Natural killer cell (primary cell): ENCODE data around the gene ATF4. TPM values are rescaled to one million over a fixed set of nuclear protein-coding genes. Genes with fewer than 3 reads are reported as not detected.

Experiments used
- ATAC-seq, 3 donors: fragments of 150-1000 bp in 2 of 3; fragments of 200-7000 bp in 1 of 3; cut with Tn5 transposase; 1 replicate in 1 of 3; 2 replicates in 2 of 3; pipeline ENCODE4 v1.10.0; 2021; ENCODE audit warnings: mild to moderate bottlenecking in 2 of 3, moderate library complexity in 2 of 3
- DNase-seq, 2 donors: peaks; one replicate each; pipeline versions ENCODE4 v3.0.0 to v3.0.0-alpha.2; 2013 to 2021; ENCODE audit warnings: mixed read lengths in 1 of 2
- H3K27ac ChIP-seq: one replicate; pipeline ENCODE4 v1.5.1; 2013; ENCODE audit warnings: mild to moderate bottlenecking, low read length
- H3K27me3 ChIP-seq: one replicate; pipeline ENCODE4 v1.6.1; 2013; ENCODE audit warnings: low read length; ENCODE audit not compliant: control insufficient read depth, insufficient read depth
- H3K36me3 ChIP-seq: one replicate; pipeline ENCODE4 v1.6.1; 2013; ENCODE audit warnings: low read length; ENCODE audit not compliant: control insufficient read depth, insufficient read depth
- H3K4me1 ChIP-seq: one replicate; pipeline ENCODE4 v1.6.1; 2013; ENCODE audit warnings: low read length; ENCODE audit not compliant: control insufficient read depth, insufficient read depth
- H3K4me3 ChIP-seq: one replicate; pipeline ENCODE4 v1.5.1; 2013; ENCODE audit warnings: low read length
- H3K9me3 ChIP-seq: one replicate; pipeline ENCODE4 v1.6.1; 2013; ENCODE audit warnings: low read length; ENCODE audit not compliant: control insufficient read depth, insufficient read depth
- H3K27ac Mint-ChIP-seq, 2 donors: one replicate each; pipeline ENCODE4 v1.8.0; 2022; ENCODE audit warnings: mild to moderate bottlenecking in 2 of 2, mixed read lengths in 2 of 2, moderate library complexity in 1 of 2
- H3K27me3 Mint-ChIP-seq, 2 donors: one replicate each; pipeline ENCODE4 v1.8.0; 2022; ENCODE audit warnings: low read depth in 2 of 2, mixed read lengths in 2 of 2
- H3K36me3 Mint-ChIP-seq: one replicate; pipeline ENCODE4 v1.8.0; 2022; ENCODE audit warnings: mixed read lengths
- H3K4me1 Mint-ChIP-seq, 2 donors: one replicate each; pipeline ENCODE4 v1.8.0; 2022; ENCODE audit warnings: mixed read lengths in 2 of 2
- H3K4me3 Mint-ChIP-seq: one replicate; pipeline ENCODE4 v1.8.0; 2022; ENCODE audit warnings: mild to moderate bottlenecking, moderate library complexity, mixed read lengths
- H3K9me3 Mint-ChIP-seq, 2 donors: one replicate each; pipeline ENCODE4 v1.8.0; 2022; ENCODE audit warnings: mixed read lengths in 2 of 2
- WGBS: methylation state at CpG from one replicate; pipeline ENCODE4 v1.1.7; 2013; ENCODE audit warnings: missing lambda C conversion rate; ENCODE audit not compliant: insufficient coverage; 5-methylcytosine and 5-hydroxymethylcytosine counted together
- intact Hi-C: fragments of 100-400 bp; cut with micrococcal nuclease; formaldehyde crosslinking; loops from one replicate; pipeline ENCODE4 v1.14.2; 2022
- total RNA-seq, 4 donors: library from RNA; stranded (reverse); fragments of 120-200 nt in 1 of 4; gene quantifications; one replicate each; pipeline versions ENCODE4 v1.2.3 to v1.2.4, GENCODE V29; 2013 to 2022
- TF ChIP-seq, protein P1 (sequence below): fragments of 200-600 bp; IDR thresholded peaks from one replicate; pipeline ENCODE4 v1.8.0; 2022; ENCODE audit warnings: antibody characterized with exemption

The ATF4 gene
- total RNA-seq, 3 donors from 2014 or later (not counting 1 experiment from before 2014, with no cell fraction given), result 235 to 242 (median 238) TPM

DNA sequence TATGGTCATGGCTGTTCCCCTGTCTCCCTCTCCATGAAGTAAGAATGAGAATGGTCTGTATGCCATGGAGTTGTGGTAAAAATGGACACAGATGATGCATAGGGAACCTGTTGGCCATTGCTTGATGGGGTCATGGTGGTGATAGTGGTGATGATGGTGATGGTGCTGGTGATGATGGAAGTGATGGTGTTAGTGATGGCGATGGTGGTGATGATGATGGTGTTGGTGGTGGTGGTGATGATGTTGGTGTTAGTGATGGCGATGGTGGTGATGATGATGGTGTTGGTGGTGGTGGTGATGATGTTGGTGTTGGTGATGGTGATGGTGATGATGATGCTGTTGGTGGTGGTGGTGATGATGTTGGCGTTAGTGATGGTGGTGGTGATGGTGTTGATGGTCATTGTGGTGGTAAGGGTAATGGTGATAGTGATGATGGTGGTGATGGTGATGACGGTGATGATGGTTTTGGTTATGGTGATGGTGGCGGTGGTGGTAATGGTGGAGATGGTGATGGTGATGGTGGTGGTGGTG lies 45.1 kb downstream of the ATF4 start:
- Mint-ChIP-seq H3K9me3 (peaks cover 7% of the 10 kb centered on the region in 2 donors), H3K4me3 (no peak overlapping the region), H3K4me1 (peaks cover 0 to 25% of the 10 kb centered on the region in 2 donors), H3K27me3 (peaks cover 0 to 7% of the 10 kb centered on the region in 2 donors), H3K36me3 (no peaks in the 10 kb centered on the region), H3K27ac (peak overlapping the region in 1 of 2 donors; percentile 61)
- no peak overlapping the region for H3K27ac ChIP-seq
- WGBS, result 90% methylated on average over 5 of the region's 5 CpGs
- intact Hi-C loops, result no loop called here
- H3K4me3 ChIP-seq, result no peak overlapping the region
- no peaks in the 10 kb centered on the region for H3K27me3 ChIP-seq
- ATAC-seq, result peak in 1 of 3 donors; percentile 22
- H3K9me3 ChIP-seq, result no peaks in the 10 kb centered on the region
- no peak for DNase-seq
- peaks cover 15% of the 10 kb centered on the region for H3K4me1 ChIP-seq
- H3K36me3 ChIP-seq, result no peaks in the 10 kb centered on the region
- TF ChIP-seq, protein P1, sequence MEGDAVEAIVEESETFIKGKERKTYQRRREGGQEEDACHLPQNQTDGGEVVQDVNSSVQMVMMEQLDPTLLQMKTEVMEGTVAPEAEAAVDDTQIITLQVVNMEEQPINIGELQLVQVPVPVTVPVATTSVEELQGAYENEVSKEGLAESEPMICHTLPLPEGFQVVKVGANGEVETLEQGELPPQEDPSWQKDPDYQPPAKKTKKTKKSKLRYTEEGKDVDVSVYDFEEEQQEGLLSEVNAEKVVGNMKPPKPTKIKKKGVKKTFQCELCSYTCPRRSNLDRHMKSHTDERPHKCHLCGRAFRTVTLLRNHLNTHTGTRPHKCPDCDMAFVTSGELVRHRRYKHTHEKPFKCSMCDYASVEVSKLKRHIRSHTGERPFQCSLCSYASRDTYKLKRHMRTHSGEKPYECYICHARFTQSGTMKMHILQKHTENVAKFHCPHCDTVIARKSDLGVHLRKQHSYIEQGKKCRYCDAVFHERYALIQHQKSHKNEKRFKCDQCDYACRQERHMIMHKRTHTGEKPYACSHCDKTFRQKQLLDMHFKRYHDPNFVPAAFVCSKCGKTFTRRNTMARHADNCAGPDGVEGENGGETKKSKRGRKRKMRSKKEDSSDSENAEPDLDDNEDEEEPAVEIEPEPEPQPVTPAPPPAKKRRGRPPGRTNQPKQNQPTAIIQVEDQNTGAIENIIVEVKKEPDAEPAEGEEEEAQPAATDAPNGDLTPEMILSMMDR, result no peak

DNA sequence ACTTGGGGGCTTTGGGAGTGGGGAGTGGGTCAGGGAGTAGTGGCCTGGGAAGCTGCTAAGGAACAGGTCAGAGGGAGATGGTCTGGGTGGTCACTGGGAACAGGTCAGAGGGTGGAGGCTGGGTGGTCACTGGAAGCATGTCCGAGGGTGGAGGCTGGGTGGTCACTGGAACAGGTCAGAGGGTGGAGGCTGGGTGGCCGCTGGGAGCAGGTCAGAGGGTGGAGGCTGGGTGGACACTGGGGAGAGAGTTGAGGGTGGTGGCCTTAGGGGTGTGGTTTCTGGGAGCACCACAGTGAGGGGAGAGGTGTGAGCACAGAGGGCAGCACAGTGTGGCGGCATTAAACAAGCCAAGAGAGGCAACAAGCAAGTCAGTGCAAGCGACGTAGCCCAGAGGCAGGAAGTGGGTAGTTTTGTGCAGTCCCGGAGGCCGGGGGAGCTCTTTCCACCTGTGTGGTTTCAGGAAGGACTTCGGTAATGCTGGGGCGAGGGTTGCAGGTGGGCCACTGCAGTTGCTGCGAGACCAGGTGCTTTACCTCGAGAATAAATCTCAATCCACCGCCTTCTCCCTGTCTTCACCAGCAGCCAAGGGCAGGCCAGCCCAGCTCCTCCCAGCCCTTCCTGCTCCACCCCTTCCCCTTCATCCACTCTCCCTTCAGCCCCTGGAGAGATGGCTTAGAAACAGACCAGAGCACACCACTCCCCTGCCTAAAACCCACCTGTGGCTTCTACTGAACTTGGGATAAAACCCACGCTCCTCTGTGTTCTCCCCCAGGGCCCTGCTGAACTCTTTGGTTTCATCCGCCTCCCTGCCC lies 47.0 kb downstream of the ATF4 start:
- intact Hi-C loops, result no loop called here
- H3K9me3 ChIP-seq, result no peaks in the 10 kb centered on the region
- Mint-ChIP-seq H3K4me3 (no peak overlapping the region), H3K27me3 (no peaks in the 10 kb centered on the region), H3K4me1 (peaks cover 0 to 25% of the 10 kb centered on the region in 2 donors), H3K9me3 (peaks cover 7% of the 10 kb centered on the region in 2 donors), H3K27ac (peak overlapping the region in 1 of 2 donors; percentile 13), H3K36me3 (no peaks in the 10 kb centered on the region)
- H3K4me3 ChIP-seq, result no peak overlapping the region
- DNase-seq (peak in 1 of 2 donors; percentile 68), ATAC-seq (peak; percentile 53 to 74 (median 67))
- H3K36me3 ChIP-seq, result no peaks in the 10 kb centered on the region
- 23% methylated on average over 14 of the region's 14 CpGs for WGBS
- TF ChIP-seq, protein P1, result no peak
- H3K27ac ChIP-seq, result no peak overlapping the region
- peaks cover 15% of the 10 kb centered on the region for H3K4me1 ChIP-seq
- no peaks in the 10 kb centered on the region for H3K27me3 ChIP-seq

DNA sequence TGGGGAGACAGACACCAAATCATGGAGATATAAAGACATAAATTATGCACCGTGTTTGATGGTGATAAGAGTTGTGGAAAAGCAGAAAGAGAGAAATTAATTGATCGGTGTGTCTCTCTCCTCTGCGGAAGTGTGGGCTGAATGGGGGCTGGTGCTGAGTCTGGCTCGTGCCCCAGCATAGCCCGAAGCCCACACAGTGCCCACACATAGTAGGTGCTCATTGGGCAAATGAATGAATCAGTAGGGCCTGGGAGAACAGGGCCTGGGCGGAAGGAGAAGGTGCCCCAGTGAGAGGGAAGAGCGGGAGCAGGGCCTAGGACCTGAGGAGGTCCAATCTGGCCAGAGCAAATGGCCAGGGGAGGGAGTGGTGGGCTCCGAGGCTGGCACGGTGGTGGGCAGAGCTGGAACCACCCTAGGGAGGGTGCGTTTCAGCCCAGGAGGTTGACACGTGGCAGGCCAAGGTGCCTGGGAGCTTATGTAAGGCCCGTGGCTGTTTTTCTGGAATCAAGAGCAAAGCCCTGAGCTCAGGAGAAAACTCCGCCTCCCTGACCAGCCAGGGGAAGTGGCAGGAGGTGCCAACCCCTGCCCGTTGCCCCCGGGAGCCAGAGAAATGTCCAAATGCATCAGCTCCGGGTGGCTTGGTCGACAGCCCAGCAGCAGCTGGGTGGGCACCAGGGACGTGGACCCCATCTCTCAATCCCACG lies 48.1 kb downstream of the ATF4 start:
- no peak for ATAC-seq
- Histone ChIP-seq H3K4me3 (no peak overlapping the region), H3K4me1 (peaks cover 15% of the 10 kb centered on the region), H3K27ac (no peak overlapping the region), H3K27me3 (no peaks in the 10 kb centered on the region), H3K9me3 (no peaks in the 10 kb centered on the region), H3K36me3 (no peaks in the 10 kb centered on the region)
- H3K27me3 Mint-ChIP-seq, result no peaks in the 10 kb centered on the region
- no peak for DNase-seq
- no peak overlapping the region for H3K27ac Mint-ChIP-seq
- peaks cover 7% of the 10 kb centered on the region in 2 donors for H3K9me3 Mint-ChIP-seq
- peaks cover 0 to 25% of the 10 kb centered on the region in 2 donors for H3K4me1 Mint-ChIP-seq
- intact Hi-C loops, result no loop called here
- H3K36me3 Mint-ChIP-seq, result no peaks in the 10 kb centered on the region
- no peak overlapping the region for H3K4me3 Mint-ChIP-seq
- TF ChIP-seq, protein P1, result no peak
- 79% methylated on average over 19 of the region's 19 CpGs for WGBS
